Coronary artery (tissue), 2 donors: Measurements from ENCODE around the gene MYD88.

Source experiments
- DNase-seq: peaks from one replicate; pipeline ENCODE4 v3.0.0-alpha.2; 2017; ENCODE audit warnings: low spot score
- H3K27ac ChIP-seq, 2 donors: fragments of 200-600 bp; sonication (generic); one replicate each; pipeline ENCODE4 v1.5.1; 2016 to 2019
- H3K4me3 ChIP-seq: fragments of 200-600 bp; sonication (generic); 2 replicates; pipeline ENCODE4 v1.5.1; 2016; ENCODE audit warnings: mild to moderate bottlenecking, moderate library complexity
- CTCF ChIP-seq: fragments of 200-600 bp; sonication (generic); IDR thresholded peaks from one replicate; pipeline ENCODE4 v1.5.1; 2019; ENCODE audit warnings: antibody characterized with exemption

MYD88 gene

GRCh38 chr3:38114052-38114874, 24.2 kb upstream of the MYD88 start:
- DNase-seq: peak; percentile 70
- TF ChIP-seq CTCF: no peak
- Histone ChIP-seq H3K4me3 (no peak overlapping the region), H3K27ac (no peak overlapping the region)

- H3K4me3 ChIP-seq: no peak overlapping the region
- DNase-seq: peak; percentile 70
- H3K27ac ChIP-seq: no peak overlapping the region
- TF ChIP-seq CTCF: no peak
Measured at GRCh38 chr3:38114875-38115644, 23.4 kb upstream of the MYD88 start.

DNA sequence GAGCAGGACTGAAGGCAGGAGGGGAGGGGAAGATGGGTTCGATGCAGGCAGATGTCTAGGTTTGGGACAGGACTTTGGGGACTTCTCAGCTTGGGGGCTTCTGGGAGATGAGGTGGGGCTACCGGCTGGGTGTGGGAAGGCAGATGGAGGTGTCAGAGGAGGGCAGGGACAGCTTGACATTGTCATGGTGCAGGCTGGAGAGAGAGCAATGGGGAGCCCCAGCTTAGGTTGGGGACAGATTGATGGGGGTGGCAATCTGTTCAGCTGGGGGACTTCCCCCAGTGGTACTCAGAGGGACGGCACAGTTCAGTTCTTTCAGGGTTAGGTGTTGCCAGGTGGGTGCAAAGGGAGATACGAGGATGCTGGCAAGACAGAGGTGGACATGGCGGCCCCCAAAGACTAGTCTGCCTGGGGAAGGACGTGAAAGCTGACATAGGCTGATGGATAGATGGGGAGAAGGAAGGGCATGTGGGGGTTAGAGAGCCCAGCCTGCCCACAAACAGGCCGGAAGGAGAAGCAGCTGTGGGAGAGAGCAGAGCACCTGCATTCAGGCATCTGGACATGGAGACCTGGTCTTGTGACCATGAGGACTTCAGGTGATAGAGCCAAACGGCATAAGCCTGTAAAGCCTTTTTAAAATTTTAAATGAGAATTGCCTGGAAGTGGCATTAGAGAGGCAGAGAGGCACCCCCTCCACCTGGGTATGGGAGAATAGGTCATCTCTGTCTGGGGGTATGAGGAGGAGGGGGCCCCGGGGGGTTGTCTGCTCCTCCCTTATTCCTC, 22.6 kb upstream of the MYD88 start:
- Histone ChIP-seq H3K27ac (no peak overlapping the region), H3K4me3 (no peak overlapping the region)
- peak; percentile 40 for DNase-seq
- TF ChIP-seq CTCF: no peak

DNA sequence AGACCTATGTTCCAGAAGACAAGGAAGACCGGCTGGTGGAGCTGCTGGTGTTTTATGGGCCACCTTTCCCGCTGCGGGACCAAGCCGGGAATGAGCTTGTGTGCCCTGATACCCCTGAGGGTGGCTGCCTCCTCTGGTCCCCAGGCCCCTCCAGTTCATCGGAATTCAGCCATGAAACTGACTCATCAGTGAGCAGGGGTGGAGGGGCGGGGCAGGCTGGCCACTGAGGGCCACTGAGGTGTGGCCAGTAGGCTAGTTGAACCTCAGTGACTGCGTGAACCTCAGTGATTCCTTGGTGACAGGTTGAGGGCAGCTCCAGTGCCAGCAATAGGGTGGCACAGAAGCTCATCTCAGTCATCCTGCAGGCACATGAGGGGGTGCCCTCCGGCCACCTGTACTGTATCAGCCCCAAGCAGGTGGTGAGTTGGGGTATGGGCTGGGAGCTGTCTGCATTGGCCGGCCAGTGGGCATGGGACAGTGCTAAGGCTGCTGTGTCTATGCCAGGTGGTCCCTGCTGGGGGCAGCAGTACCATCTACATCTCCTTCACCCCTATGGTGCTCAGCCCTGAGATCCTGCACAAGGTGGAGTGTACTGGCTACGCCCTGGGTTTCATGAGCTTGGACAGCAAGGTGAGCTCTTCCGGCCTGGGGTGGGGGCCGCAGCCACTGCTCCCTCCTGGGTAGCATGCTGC, 21.8 kb upstream of the MYD88 start:
- DNase-seq: peak; percentile 66
- no peak overlapping the region for H3K4me3 ChIP-seq
- TF ChIP-seq CTCF: no peak
- no peak overlapping the region for H3K27ac ChIP-seq

DNA sequence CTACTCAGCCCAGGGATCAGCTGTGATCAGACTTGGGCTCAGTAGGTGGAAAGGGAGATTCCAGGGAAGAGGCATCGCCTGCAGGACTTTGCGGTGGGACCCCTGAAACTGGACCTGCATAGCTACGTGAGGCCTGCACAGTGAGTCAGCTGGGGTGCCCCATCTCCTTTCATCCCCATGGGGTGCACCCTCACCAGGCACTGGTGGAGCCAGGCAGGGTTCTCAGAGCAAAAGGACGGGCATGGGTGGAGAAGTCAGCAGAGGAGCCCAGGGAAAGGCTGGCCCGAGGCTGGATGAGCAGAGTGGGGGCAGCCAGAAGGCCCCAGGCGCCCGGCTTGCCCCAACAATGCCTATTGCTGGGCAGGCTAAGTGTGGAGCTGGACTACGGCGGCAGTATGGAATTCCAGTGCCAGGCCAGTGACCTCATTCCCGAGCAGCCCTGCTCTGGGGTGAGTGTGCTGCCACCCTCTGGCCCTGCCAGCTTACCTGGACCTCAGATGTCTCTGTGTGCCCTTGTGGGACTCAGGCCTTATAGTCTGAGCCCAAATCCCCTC, 21.2 kb upstream of the MYD88 start:
- no peak for TF ChIP-seq CTCF
- Histone ChIP-seq H3K27ac (no peak overlapping the region), H3K4me3 (no peak overlapping the region)
- DNase-seq: no peak

DNA sequence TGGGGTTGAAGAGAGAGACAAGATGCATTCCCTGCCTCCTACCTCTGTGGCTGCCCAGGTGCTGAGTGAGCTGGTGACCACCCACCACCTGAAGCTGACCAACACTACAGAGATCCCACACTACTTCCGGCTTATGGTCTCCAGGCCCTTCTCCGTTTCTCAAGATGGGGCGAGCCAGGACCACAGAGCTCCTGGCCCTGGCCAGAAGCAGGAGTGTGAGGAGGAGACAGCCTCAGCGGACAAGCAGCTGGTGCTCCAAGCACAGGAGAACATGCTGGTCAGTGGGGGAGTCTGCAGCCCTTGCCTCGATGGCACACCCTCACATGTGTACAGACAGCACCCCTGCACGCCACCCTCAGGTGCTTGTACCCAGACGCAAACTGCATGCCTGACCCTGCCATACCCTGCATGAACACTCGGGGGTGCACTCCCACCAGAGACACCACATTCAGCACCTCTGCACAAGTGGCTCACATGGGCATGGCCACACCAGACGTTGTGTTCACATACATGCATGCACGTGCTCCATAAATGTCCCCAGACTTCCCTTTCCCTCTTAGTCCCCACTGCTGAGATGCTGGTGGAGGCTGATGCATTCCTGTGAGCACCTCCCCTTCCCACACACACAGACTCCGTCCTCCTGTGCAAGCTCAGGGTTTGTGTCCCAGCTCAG, 20.6 kb upstream of the MYD88 start:
- Histone ChIP-seq H3K27ac (no peak overlapping the region), H3K4me3 (no peak overlapping the region)
- peak; percentile 55 for TF ChIP-seq CTCF
- no peak for DNase-seq
